OCI-LY7 (cell line): ENCODE data around the gene VWA7.

Source experiments
- EZH2phosphoT487 ChIP-seq: fragments of 200-600 bp; sonication (generic); IDR thresholded peaks from 2 replicates; pipeline ENCODE4 v1.6.1; 2018; ENCODE audit warnings: low read depth, borderline replicate concordance, mild to moderate bottlenecking, mixed run types, antibody characterized with exemption, low read length, moderate library complexity, mixed read lengths
- TF ChIP-seq, protein P1 (sequence below): fragments of 200-600 bp; sonication (generic); conservative IDR thresholded peaks from 2 replicates; pipeline ENCODE4 v1.5.1; 2014; ENCODE audit warnings: mild to moderate bottlenecking, antibody characterized with exemption, low read length, moderate library complexity, mixed read lengths

DNA sequence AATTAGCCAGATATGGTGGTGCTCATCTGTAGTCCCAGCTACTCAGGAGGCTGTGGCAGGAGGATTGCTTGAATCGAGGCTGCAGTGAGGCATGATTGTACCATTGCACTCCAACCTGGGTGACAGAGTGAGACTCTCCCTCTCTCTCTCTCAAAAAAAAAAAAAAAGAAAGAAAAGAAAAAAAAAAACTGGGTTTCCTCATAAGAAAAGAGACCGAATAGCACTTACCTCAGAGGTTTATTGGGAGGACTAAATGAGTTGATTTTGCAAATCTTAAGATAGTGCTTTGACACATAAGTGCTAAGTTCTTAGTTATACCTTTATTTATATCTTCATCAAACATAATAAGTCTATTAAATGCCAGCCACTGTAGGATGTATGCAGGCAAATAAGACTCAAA lies 6.3 kb downstream of the VWA7 start:
- TF ChIP-seq, protein P1, sequence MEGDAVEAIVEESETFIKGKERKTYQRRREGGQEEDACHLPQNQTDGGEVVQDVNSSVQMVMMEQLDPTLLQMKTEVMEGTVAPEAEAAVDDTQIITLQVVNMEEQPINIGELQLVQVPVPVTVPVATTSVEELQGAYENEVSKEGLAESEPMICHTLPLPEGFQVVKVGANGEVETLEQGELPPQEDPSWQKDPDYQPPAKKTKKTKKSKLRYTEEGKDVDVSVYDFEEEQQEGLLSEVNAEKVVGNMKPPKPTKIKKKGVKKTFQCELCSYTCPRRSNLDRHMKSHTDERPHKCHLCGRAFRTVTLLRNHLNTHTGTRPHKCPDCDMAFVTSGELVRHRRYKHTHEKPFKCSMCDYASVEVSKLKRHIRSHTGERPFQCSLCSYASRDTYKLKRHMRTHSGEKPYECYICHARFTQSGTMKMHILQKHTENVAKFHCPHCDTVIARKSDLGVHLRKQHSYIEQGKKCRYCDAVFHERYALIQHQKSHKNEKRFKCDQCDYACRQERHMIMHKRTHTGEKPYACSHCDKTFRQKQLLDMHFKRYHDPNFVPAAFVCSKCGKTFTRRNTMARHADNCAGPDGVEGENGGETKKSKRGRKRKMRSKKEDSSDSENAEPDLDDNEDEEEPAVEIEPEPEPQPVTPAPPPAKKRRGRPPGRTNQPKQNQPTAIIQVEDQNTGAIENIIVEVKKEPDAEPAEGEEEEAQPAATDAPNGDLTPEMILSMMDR, result no peak
- TF ChIP-seq EZH2phosphoT487, result no peak
